Heart left ventricle (tissue), 16 donors: ENCODE data around the gene CCDC34. TPM values are rescaled to one million over a fixed set of nuclear protein-coding genes. Genes with fewer than 3 reads are reported as not detected.

ENCODE experiments used
- ATAC-seq, 4 donors: fragments of 200-7000 bp; cut with Tn5 transposase; one replicate each; pipeline ENCODE4 v1.9.1; 2020 to 2022; ENCODE audit warnings: moderate library complexity in 4 of 4, mild to moderate bottlenecking in 3 of 4, moderate number of reproducible peaks in 1 of 4
- DNase-seq, 5 donors: peaks; one replicate each; pipeline ENCODE4 v3.0.0-alpha.2; 2020
- H3K27ac ChIP-seq, 12 donors: fragments of 200-600 bp; sonication (generic) in 4 of 12; one replicate each; pipeline versions ENCODE4 v1.5.0 to v1.8.0; 2016 to 2022; ENCODE audit warnings: mild to moderate bottlenecking in 2 of 12
- H3K27me3 ChIP-seq, 9 donors: fragments of 200-600 bp; sonication (generic) in 2 of 9; one replicate each; pipeline versions ENCODE4 v1.5.1 to v1.8.0; 2016 to 2022; ENCODE audit warnings: mild to moderate bottlenecking in 3 of 9
- H3K36me3 ChIP-seq, 9 donors: fragments of 200-600 bp; sonication (generic) in 2 of 9; one replicate each; pipeline versions ENCODE4 v1.5.0 to v1.8.0; 2018 to 2022; ENCODE audit warnings: mild to moderate bottlenecking in 2 of 9
- H3K4me1 ChIP-seq, 12 donors: fragments of 200-600 bp; sonication (generic) in 4 of 12; one replicate each; pipeline versions ENCODE4 v1.5.0 to v1.8.0; 2016 to 2022; ENCODE audit warnings: mild to moderate bottlenecking in 3 of 12
- H3K4me3 ChIP-seq, 12 donors: fragments of 200-600 bp; sonication (generic) in 4 of 12; one replicate each; pipeline versions ENCODE4 v1.5.0 to v1.8.0; 2017 to 2022; ENCODE audit warnings: mild to moderate bottlenecking in 9 of 12, moderate library complexity in 4 of 12
- H3K9me3 ChIP-seq, 12 donors: fragments of 200-600 bp; sonication (generic) in 4 of 12; one replicate each; pipeline versions ENCODE4 v1.5.0 to v1.8.0; 2016 to 2022; ENCODE audit warnings: mild to moderate bottlenecking in 1 of 12
- CTCF ChIP-seq, 12 donors: fragments of 200-600 bp; sonication (generic) in 4 of 12; IDR thresholded peaks; one replicate each; pipeline versions ENCODE4 v1.5.0 to v1.8.0; 2018 to 2022; ENCODE audit warnings: antibody characterized with exemption in 12 of 12, mild to moderate bottlenecking in 5 of 12
- POLR2A ChIP-seq, 2 donors: fragments of 450-650 bp; IDR thresholded peaks; one replicate each; pipeline ENCODE4 v1.6.1; 2017; ENCODE audit warnings: antibody characterized with exemption in 2 of 2, mild to moderate bottlenecking in 2 of 2, moderate library complexity in 2 of 2
- WGBS, 4 donors: extraction: QIAGEN DNeasy Blood & Tissue Kit in 2 of 4; methylation state at CpG; one replicate each; pipeline versions ENCODE4 v1.1.5 to v1.1.7; 2013 to 2018; 5-methylcytosine and 5-hydroxymethylcytosine counted together
- intact Hi-C, 10 donors: fragments of 100-400 bp; cut with DNase I; formaldehyde crosslinking; loops; one replicate each; pipeline versions ENCODE4 v1.11.1 to v1.14.2; 2022
- polyA plus RNA-seq, 2 donors: library from polyadenylated mRNA; stranded (reverse); fragments of 200-250 nt; gene quantifications; one replicate each; pipeline ENCODE4 v1.2.3, GENCODE V29; 2013
- total RNA-seq, 9 donors: library from RNA; depleted of rRNA in 2 of 9; stranded (reverse); fragments of >200 nt in 2 of 9; fragmentation: NEBNext Ultra II Directional in 3 of 9; extraction: Animal tissue kit (Norgen Biotek cat#: 25700) in 3 of 9; gene quantifications; one replicate each; pipeline versions ENCODE4 v1.1.0 to v1.2.4, GENCODE V29; 2016 to 2023
- donor health status: ischemic (EF 13 %, LVEDD 7.1; RV severe dilation, severe dysfunction).
- donor health status: healthy with polysubstance abuse.
- donor health status: DM: no; HTN: yes; CAD: no.
- donor health status: DM: no; HTN: no; CAD: no.
- donor health status: ischemic (EF 25% LVEDD 6.9; RV normal size, moderate dysfunction).
- donor health status: ischemic (EF 25% LVEDD 5.7; RV mildly dilated, moderate dysfunction).
- donor health status: healthy.
- donor health status: DM: yes; HTN: yes; CAD: no.
- donor health status: ischemic (EF 35%, LVEDD 5.7; RV mildly dilated, moderate dysfunction).
- donor health status: nonischemic (EF 11% LVEDD 7.7; RV severe dilation, severe dysfunction).
- donor health status: DM: yes; HTN: yes; CAD: no.
- donor health status: PGD.
- donor health status: ischemic (EF 29% LVEDD 5.4; RV normal size, mild dysfunction).
- donor health status: nonischemic (EF 23%, LVEDD 6.1; RV moderate dilation, normal function).

The CCDC34 gene
- total and polyA plus RNA-seq, 11 donors, result 1.1 to 8.3 (median 3.0) TPM

- DNase-seq (no peak), ATAC-seq (no peak)
- Histone ChIP-seq H3K4me3 (no peak overlapping the region), H3K4me1 (peaks cover 0 to 17% (median 0%) of the 10 kb centered on the region in 12 donors), H3K27me3 (no peaks in the 10 kb centered on the region), H3K9me3 (no peaks in the 10 kb centered on the region), H3K27ac (no peak overlapping the region), H3K36me3 (no peaks in the 10 kb centered on the region)
- intact Hi-C loops, result no loop called here
- no peak for TF ChIP-seq POLR2A (IDR thresholded peaks at IDR 0.05)
- no peak for TF ChIP-seq CTCF (IDR thresholded peaks at IDR 0.05)
- WGBS, 4 donors, result 73 to 81% (median 77%) methylated on average over 5 of the region's 5 CpGs
Observed at GRCh38 chr11:27354359-27354965, 8.6 kb downstream of the CCDC34 start.

- Histone ChIP-seq H3K9me3 (no peaks in the 10 kb centered on the region), H3K27ac (no peak overlapping the region), H3K36me3 (no peaks in the 10 kb centered on the region), H3K4me1 (peaks cover 0 to 18% (median 0%) of the 10 kb centered on the region in 12 donors), H3K4me3 (no peak overlapping the region), H3K27me3 (no peaks in the 10 kb centered on the region)
- no peak for DNase-seq
- TF ChIP-seq CTCF (IDR thresholded peaks at IDR 0.05), result no peak
- ATAC-seq, result no peak
- WGBS, 4 donors, result 94 to 99% (median 96%) methylated on average over 2 of the region's 2 CpGs
- intact Hi-C loops, result no loop called here
Observed at GRCh38 chr11:27353593-27354358, 9.2 kb downstream of the CCDC34 start.

- Histone ChIP-seq H3K4me3 (no peak overlapping the region), H3K9me3 (no peaks in the 10 kb centered on the region), H3K27me3 (no peaks in the 10 kb centered on the region), H3K4me1 (peaks cover 0 to 24% (median 0%) of the 10 kb centered on the region in 12 donors), H3K27ac (no peak overlapping the region), H3K36me3 (no peaks in the 10 kb centered on the region)
- TF ChIP-seq CTCF (IDR thresholded peaks at IDR 0.05), result no peak
- TF ChIP-seq POLR2A (IDR thresholded peaks at IDR 0.05), result no peak
- DNase-seq (no peak), ATAC-seq (no peak)
- intact Hi-C loops, result no loop called here
- 94 to 96% (median 96%) methylated on average over 2 of the region's 2 CpGs for WGBS, 4 donors
Observed at GRCh38 chr11:27352781-27353180, 10.2 kb downstream of the CCDC34 start.

GRCh38 chr11:27350511-27350910 is 12.5 kb downstream of the CCDC34 start:
- no peak for ATAC-seq
- TF ChIP-seq CTCF (IDR thresholded peaks at IDR 0.05) (no peak), POLR2A (IDR thresholded peaks at IDR 0.05) (no peak)

More at GRCh38 chr11:27350511-27350910, 12.5 kb downstream of the CCDC34 start:
- no peak for DNase-seq
- Histone ChIP-seq H3K4me1 (peaks cover 0 to 28% (median 0%) of the 10 kb centered on the region in 12 donors), H3K9me3 (no peaks in the 10 kb centered on the region), H3K27me3 (no peaks in the 10 kb centered on the region), H3K27ac (no peak overlapping the region), H3K4me3 (no peak overlapping the region), H3K36me3 (no peaks in the 10 kb centered on the region)
- intact Hi-C loops, result no loop called here
